Measurements from ENCODE around the gene AGBL3.

The AGBL3 gene

DNA sequence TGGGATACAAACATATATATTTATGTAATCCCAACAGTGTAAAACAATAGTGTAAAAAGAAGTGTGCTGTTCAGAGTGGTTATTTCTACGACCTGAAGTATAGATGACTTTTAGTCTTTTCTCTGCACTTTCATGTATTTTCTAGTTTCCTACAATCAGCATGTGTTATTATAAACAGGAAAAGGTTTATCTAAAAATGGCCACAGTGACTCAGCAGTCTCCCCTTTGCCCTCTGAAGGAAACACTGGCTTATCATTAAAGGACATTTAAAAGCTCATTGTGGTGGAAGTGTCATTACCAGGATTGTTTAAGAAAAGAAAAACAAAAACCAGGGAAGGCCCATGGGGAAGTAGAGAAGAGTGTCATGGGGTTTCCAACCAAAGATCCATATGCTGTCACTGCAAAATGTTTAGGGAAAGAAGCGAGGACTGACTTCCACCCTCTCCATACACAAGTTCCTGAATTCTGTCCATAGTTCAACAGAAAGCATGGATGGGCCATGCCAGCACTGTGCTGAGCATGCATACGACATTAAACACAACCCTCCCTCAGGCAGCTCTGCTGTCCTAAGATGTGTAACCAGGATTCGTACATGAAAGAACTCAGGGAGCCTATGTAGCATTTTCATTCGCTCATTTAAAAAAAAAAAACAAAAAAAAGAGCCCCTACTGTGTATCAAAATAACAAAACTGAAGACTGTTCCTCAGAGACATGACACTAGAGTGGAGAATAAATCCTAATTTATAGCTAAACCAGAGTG is 174.0 kb downstream of the AGBL3 start:
- Histone ChIP-seq H3K4me3 (ENCODE audit: extremely low read depth, insufficient read depth, low read length, poor library complexity, severe bottlenecking) (no peak overlapping the region), H3K36me3 (ENCODE audit: control insufficient read depth, insufficient read depth, low read length) (peaks cover 31% of the 10 kb centered on the region), H3K27ac (ENCODE audit: low read depth, low read length, severe bottlenecking) (peak overlapping the region; percentile 92), H3K9me3 (ENCODE audit: control insufficient read depth, low read length) (peaks cover 20% of the 10 kb centered on the region), H3K4me1 (ENCODE audit: control insufficient read depth, insufficient read depth, low read length, poor library complexity, severe bottlenecking) (peaks cover 26% of the 10 kb centered on the region)
- WGBS, 2 experiments (ENCODE audit: insufficient coverage in 2 of 2) = 72 to 93% methylated on average over 2 to 3 of the region's 5 CpGs

GRCh38 chr7:135160858-135161653 is 174.7 kb downstream of the AGBL3 start:
- peak overlapping the region; percentile 92 for H3K27ac ChIP-seq (ENCODE audit: low read depth, low read length, severe bottlenecking)
- peaks cover 38% of the 10 kb centered on the region for H3K36me3 ChIP-seq (ENCODE audit: control insufficient read depth, insufficient read depth, low read length)
- no peak overlapping the region for H3K4me3 ChIP-seq (ENCODE audit: extremely low read depth, insufficient read depth, low read length, poor library complexity, severe bottlenecking)
- H3K4me1 ChIP-seq (ENCODE audit: control insufficient read depth, insufficient read depth, low read length, poor library complexity, severe bottlenecking) = peaks cover 26% of the 10 kb centered on the region
- H3K9me3 ChIP-seq (ENCODE audit: control insufficient read depth, low read length) = peaks cover 17% of the 10 kb centered on the region
- WGBS, 2 experiments (ENCODE audit: insufficient coverage in 2 of 2) = 78 to 81% methylated on average over 8 of the region's 9 CpGs

DNA sequence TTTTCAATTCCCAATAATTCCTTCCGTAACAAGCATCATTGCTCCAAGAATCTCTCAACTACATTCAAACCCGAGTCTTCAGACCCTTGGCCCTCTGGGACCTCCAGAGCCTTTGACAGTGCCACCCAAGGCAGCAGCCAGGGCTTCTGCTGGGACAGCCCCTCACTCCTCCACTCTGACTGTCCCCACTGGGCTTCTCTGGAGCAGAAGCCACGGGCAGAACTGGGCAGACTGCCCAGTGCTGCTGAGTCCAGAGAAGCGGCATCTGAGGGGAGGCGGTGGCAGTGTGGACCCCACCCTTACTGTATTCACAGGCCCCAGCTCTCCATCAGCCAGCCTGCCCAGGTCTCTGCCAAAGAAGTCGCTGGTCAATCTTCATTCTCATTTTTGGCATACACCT is 175.4 kb downstream of the AGBL3 start:
- no peak overlapping the region for H3K27ac ChIP-seq (ENCODE audit: low read depth, low read length, severe bottlenecking)
- peaks cover 17% of the 10 kb centered on the region for H3K9me3 ChIP-seq (ENCODE audit: control insufficient read depth, low read length)
- 93 to 95% methylated on average over 5 to 6 of the region's 6 CpGs for WGBS, 2 experiments (ENCODE audit: insufficient coverage in 2 of 2)

DNA sequence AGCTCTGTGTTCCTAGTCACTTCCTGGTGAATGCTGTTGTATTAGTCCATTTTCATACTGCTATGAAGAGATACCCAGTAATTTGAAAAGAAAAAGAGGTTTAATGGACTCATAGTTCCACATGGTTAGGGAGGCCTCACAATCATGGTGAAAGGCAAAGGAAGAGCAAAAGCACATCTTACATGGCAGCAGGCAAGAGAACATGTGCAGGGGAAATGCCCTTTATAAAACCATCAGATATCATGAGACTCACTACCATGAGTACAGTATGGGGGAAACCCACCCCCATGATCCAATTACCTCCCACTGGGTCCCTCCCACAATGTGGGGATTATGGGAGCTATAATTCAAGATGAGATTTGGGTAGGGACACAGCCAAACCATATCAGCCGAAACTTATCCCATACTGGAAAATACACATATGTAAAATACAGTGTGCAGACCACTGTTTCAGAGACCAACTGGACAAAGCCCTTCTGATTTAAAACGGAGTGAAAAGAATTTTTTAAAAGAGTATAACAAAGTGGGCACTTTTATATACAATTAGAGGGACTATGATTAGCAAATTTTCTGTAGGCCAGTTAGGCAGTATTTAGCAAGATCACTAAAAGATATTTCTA is 176.2 kb downstream of the AGBL3 start:
- H3K9me3 ChIP-seq (ENCODE audit: control insufficient read depth, low read length) = peaks cover 14% of the 10 kb centered on the region
- 100% methylated on average over 1 of the region's 2 CpGs; no CpG with 5 or more reads in 1 of the 2 experiments for WGBS, 2 experiments (ENCODE audit: insufficient coverage in 2 of 2)
- no peak overlapping the region for H3K27ac ChIP-seq (ENCODE audit: low read depth, low read length, severe bottlenecking)
- H3K36me3 ChIP-seq (ENCODE audit: control insufficient read depth, insufficient read depth, low read length) = peaks cover 49% of the 10 kb centered on the region
- peaks cover 26% of the 10 kb centered on the region for H3K4me1 ChIP-seq (ENCODE audit: control insufficient read depth, insufficient read depth, low read length, poor library complexity, severe bottlenecking)
- H3K4me3 ChIP-seq (ENCODE audit: extremely low read depth, insufficient read depth, low read length, poor library complexity, severe bottlenecking) = no peak overlapping the region

More for the DNA sequence above, 175.4 kb downstream of the AGBL3 start:
- Histone ChIP-seq H3K36me3 (ENCODE audit: control insufficient read depth, insufficient read depth, low read length) (peaks cover 45% of the 10 kb centered on the region), H3K4me3 (ENCODE audit: extremely low read depth, insufficient read depth, low read length, poor library complexity, severe bottlenecking) (no peak overlapping the region), H3K4me1 (ENCODE audit: control insufficient read depth, insufficient read depth, low read length, poor library complexity, severe bottlenecking) (peaks cover 26% of the 10 kb centered on the region)

- peaks cover 64% of the 10 kb centered on the region for H3K36me3 ChIP-seq (ENCODE audit: control insufficient read depth, insufficient read depth, low read length)
- no peak overlapping the region for H3K4me3 ChIP-seq (ENCODE audit: extremely low read depth, insufficient read depth, low read length, poor library complexity, severe bottlenecking)
- H3K27ac ChIP-seq (ENCODE audit: low read depth, low read length, severe bottlenecking) = no peak overlapping the region
- H3K4me1 ChIP-seq (ENCODE audit: control insufficient read depth, insufficient read depth, low read length, poor library complexity, severe bottlenecking) = peaks cover 30% of the 10 kb centered on the region
- 89 to 92% methylated on average over 16 to 17 of the region's 18 CpGs for WGBS, 2 experiments (ENCODE audit: insufficient coverage in 2 of 2)
- H3K9me3 ChIP-seq (ENCODE audit: control insufficient read depth, low read length) = peaks cover 10% of the 10 kb centered on the region
Observed at GRCh38 chr7:135164357-135165061, 178.2 kb downstream of the AGBL3 start.

- peaks cover 18% of the 10 kb centered on the region for H3K4me1 ChIP-seq (ENCODE audit: control insufficient read depth, insufficient read depth, low read length, poor library complexity, severe bottlenecking)
- peaks cover 10% of the 10 kb centered on the region for H3K9me3 ChIP-seq (ENCODE audit: control insufficient read depth, low read length)
- no peak overlapping the region for H3K27ac ChIP-seq (ENCODE audit: low read depth, low read length, severe bottlenecking)
- H3K4me3 ChIP-seq (ENCODE audit: extremely low read depth, insufficient read depth, low read length, poor library complexity, severe bottlenecking) = no peak overlapping the region
- H3K36me3 ChIP-seq (ENCODE audit: control insufficient read depth, insufficient read depth, low read length) = peaks cover 64% of the 10 kb centered on the region
- 92 to 94% methylated on average over 2 of the region's 4 CpGs for WGBS, 2 experiments (ENCODE audit: insufficient coverage in 2 of 2)
Observed at GRCh38 chr7:135165862-135166261, 179.6 kb downstream of the AGBL3 start.

DNA sequence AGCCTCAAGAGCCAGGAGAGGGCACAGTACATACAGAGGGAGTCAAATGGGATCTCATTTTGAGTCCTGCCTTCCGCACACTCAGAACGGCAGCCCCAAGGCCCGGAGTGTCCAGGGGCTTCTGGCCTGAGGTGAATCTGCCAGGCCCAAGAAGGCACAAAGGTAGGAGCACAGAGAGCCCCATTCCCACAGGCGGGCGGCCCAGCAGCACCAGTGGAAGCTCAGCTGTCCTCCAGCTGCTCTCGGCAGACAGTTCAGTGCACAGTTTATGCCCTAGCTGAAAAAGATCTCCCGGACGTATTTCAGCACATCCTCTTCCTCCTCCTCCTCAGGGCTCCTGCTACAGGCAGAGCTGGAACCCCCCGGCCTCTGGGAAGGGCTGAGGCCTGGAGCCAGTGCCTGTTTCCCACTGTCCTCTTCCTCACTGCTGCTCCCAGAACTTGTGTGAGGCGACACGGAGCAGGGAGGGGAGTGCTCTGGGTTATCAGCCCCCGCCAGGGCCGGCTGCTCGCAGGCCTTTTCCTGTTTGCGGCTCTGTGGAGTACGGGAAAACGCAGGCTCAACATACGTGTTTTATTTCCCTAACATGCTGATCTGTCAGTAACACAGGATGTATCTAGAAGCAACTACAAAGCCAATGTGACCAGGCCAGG is 180.2 kb downstream of the AGBL3 start:
- Histone ChIP-seq H3K4me1 (ENCODE audit: control insufficient read depth, insufficient read depth, low read length, poor library complexity, severe bottlenecking) (peaks cover 12% of the 10 kb centered on the region), H3K4me3 (ENCODE audit: extremely low read depth, insufficient read depth, low read length, poor library complexity, severe bottlenecking) (no peak overlapping the region), H3K27ac (ENCODE audit: low read depth, low read length, severe bottlenecking) (no peak overlapping the region), H3K9me3 (ENCODE audit: control insufficient read depth, low read length) (peaks cover 10% of the 10 kb centered on the region), H3K36me3 (ENCODE audit: control insufficient read depth, insufficient read depth, low read length) (peaks cover 64% of the 10 kb centered on the region)
- 94 to 99% methylated on average over 12 to 18 of the region's 18 CpGs for WGBS, 2 experiments (ENCODE audit: insufficient coverage in 2 of 2)

GRCh38 chr7:135167365-135167917 is 181.1 kb downstream of the AGBL3 start:
- Histone ChIP-seq H3K9me3 (ENCODE audit: control insufficient read depth, low read length) (peaks cover 5% of the 10 kb centered on the region), H3K4me3 (ENCODE audit: extremely low read depth, insufficient read depth, low read length, poor library complexity, severe bottlenecking) (no peak overlapping the region), H3K4me1 (ENCODE audit: control insufficient read depth, insufficient read depth, low read length, poor library complexity, severe bottlenecking) (peaks cover 12% of the 10 kb centered on the region), H3K27ac (ENCODE audit: low read depth, low read length, severe bottlenecking) (no peak overlapping the region), H3K36me3 (ENCODE audit: control insufficient read depth, insufficient read depth, low read length) (peaks cover 59% of the 10 kb centered on the region)
- WGBS, 2 experiments (ENCODE audit: insufficient coverage in 2 of 2) = 84 to 92% methylated on average over 5 to 9 of the region's 12 CpGs

DNA sequence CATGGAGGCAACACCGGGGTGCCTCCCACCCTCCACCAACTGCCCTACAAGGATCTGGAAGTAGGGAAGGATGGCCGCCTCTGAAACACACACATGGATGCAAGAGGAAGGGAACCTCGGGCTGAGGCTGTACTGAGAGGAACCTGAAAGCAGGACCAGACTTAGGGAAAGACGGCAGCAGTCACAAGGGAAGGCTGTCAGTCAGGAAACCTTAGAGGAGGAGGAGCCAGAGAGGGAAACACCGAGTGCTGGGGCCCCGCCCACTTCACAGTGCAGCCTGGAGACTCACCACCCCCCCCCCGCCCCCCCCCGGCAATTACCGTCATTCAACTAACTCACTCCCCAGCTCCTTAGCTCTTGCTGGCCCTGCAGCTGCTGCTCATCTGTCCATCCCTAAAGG is 181.7 kb downstream of the AGBL3 start:
- H3K4me1 ChIP-seq (ENCODE audit: control insufficient read depth, insufficient read depth, low read length, poor library complexity, severe bottlenecking) = peaks cover 12% of the 10 kb centered on the region
- no peaks in the 10 kb centered on the region for H3K9me3 ChIP-seq (ENCODE audit: control insufficient read depth, low read length)
- H3K4me3 ChIP-seq (ENCODE audit: extremely low read depth, insufficient read depth, low read length, poor library complexity, severe bottlenecking) = no peak overlapping the region
- H3K36me3 ChIP-seq (ENCODE audit: control insufficient read depth, insufficient read depth, low read length) = peaks cover 59% of the 10 kb centered on the region
- no peak overlapping the region for H3K27ac ChIP-seq (ENCODE audit: low read depth, low read length, severe bottlenecking)
- WGBS, 2 experiments (ENCODE audit: insufficient coverage in 2 of 2) = 83 to 94% methylated on average over 2 of the region's 9 CpGs

All from mesodermal cell (in vitro differentiated cells).